Measurements from ENCODE around the gene SLC25A44.

The SLC25A44 gene

DNA sequence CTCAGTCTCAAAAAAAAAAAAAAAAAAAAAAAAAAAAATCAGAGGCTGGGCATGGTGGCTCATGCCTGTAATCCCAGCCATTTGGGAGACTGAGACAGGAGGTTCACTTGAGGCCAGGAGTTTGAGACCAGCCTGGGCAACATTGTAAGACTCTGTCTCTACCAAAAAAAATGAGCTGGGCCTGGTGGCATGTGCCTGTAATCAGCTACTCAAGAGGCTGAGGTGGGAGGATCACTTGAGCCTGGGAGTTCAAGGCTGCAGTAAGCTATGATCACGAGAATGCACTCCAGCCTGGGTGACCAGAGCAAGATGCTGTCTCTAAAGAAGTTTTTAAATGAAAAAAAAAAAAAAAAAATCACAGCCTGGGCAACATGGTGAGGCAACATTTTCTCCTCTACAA, 30.2 kb upstream of the SLC25A44 start:
- TF ChIP-seq, protein P1, sequence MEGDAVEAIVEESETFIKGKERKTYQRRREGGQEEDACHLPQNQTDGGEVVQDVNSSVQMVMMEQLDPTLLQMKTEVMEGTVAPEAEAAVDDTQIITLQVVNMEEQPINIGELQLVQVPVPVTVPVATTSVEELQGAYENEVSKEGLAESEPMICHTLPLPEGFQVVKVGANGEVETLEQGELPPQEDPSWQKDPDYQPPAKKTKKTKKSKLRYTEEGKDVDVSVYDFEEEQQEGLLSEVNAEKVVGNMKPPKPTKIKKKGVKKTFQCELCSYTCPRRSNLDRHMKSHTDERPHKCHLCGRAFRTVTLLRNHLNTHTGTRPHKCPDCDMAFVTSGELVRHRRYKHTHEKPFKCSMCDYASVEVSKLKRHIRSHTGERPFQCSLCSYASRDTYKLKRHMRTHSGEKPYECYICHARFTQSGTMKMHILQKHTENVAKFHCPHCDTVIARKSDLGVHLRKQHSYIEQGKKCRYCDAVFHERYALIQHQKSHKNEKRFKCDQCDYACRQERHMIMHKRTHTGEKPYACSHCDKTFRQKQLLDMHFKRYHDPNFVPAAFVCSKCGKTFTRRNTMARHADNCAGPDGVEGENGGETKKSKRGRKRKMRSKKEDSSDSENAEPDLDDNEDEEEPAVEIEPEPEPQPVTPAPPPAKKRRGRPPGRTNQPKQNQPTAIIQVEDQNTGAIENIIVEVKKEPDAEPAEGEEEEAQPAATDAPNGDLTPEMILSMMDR (IDR thresholded peaks at IDR 0.05; ENCODE audit: low read depth, low read length, poor library complexity, severe bottlenecking) = no peak
- TF ChIP-seq EZH2phosphoT487 (IDR thresholded peaks at IDR 0.05; ENCODE audit: borderline replicate concordance, low read length) = no peak
- no peak overlapping the region for H3K27ac ChIP-seq (ENCODE audit: low read depth, low read length)
- H3K9me2 ChIP-seq (replicated peaks; ENCODE audit: control insufficient read depth, low read length) = no peaks in the 10 kb centered on the region
- H3K36me3 ChIP-seq (ENCODE audit: control insufficient read depth, low read length) = peaks cover 38% of the 10 kb centered on the region
- no peaks in the 10 kb centered on the region for H4K20me1 ChIP-seq (ENCODE audit: control insufficient read depth, insufficient read depth, low read depth, low read length)
- H3K4me3 ChIP-seq (ENCODE audit: low read length) = no peak overlapping the region
- H3K4me1 ChIP-seq (ENCODE audit: control insufficient read depth, low read length) = peaks cover 12% of the 10 kb centered on the region
- H3K79me2 ChIP-seq (ENCODE audit: control insufficient read depth, low read length) = no peaks in the 10 kb centered on the region
- no peak overlapping the region for H3K4me2 ChIP-seq (ENCODE audit: low read length)
- no peaks in the 10 kb centered on the region for H3K27me3 ChIP-seq (ENCODE audit: control insufficient read depth, low read length)
- H3F3A ChIP-seq (ENCODE audit: control insufficient read depth, insufficient read depth) = no peaks in the 10 kb centered on the region
- no peaks in the 10 kb centered on the region for H3K9me3 ChIP-seq (ENCODE audit: control insufficient read depth, insufficient read depth, low read length)

DNA sequence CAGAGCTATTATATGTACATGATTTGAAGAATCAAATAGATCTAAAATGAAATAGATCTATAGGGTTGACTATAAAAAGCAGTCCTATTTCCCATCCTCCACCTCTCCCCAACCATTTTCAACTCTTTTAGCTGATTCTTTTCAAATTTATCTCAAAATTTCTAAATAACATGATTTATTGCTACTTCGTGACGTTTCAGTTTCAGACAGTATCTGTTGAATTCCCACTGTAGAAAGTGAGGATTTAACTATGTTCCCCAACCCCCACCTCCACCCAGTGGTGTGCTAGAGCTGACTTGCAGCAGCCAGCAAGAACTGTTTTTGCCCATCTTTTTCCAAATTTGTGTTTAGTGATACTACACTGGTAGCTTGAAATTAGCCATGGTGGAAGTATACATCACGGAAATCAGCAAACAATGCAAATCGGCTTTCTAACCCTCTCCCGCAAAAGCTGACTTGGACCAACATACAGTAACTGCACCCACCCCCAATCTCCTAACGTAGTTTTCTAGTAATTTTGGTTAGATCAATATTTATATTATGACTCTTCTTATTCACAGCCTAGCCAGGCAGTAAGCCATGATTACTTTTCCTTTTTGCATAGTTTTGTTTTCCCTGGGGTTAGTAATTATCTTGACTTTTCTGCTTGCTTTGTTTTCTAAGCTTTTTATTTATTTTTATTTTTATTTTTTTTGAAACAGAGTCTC, 29.6 kb upstream of the SLC25A44 start:
- H3K27me3 ChIP-seq (ENCODE audit: control insufficient read depth, low read length) = no peaks in the 10 kb centered on the region
- no peak overlapping the region for H3K27ac ChIP-seq (ENCODE audit: low read depth, low read length)
- H3K36me3 ChIP-seq (ENCODE audit: control insufficient read depth, low read length) = peaks cover 36% of the 10 kb centered on the region
- no peak overlapping the region for H3K4me2 ChIP-seq (ENCODE audit: low read length)
- H3K79me2 ChIP-seq (ENCODE audit: control insufficient read depth, low read length) = no peaks in the 10 kb centered on the region
- no peaks in the 10 kb centered on the region for H3F3A ChIP-seq (ENCODE audit: control insufficient read depth, insufficient read depth)
- no peaks in the 10 kb centered on the region for H4K20me1 ChIP-seq (ENCODE audit: control insufficient read depth, insufficient read depth, low read depth, low read length)
- TF ChIP-seq, protein P1 (IDR thresholded peaks at IDR 0.05; ENCODE audit: low read depth, low read length, poor library complexity, severe bottlenecking) = no peak
- TF ChIP-seq EZH2phosphoT487 (IDR thresholded peaks at IDR 0.05; ENCODE audit: borderline replicate concordance, low read length) = no peak
- no peaks in the 10 kb centered on the region for H3K9me3 ChIP-seq (ENCODE audit: control insufficient read depth, insufficient read depth, low read length)
- H3K4me3 ChIP-seq (ENCODE audit: low read length) = no peak overlapping the region
- peaks cover 10% of the 10 kb centered on the region for H3K4me1 ChIP-seq (ENCODE audit: control insufficient read depth, low read length)
- H3K9me2 ChIP-seq (replicated peaks; ENCODE audit: control insufficient read depth, low read length) = no peaks in the 10 kb centered on the region

DNA sequence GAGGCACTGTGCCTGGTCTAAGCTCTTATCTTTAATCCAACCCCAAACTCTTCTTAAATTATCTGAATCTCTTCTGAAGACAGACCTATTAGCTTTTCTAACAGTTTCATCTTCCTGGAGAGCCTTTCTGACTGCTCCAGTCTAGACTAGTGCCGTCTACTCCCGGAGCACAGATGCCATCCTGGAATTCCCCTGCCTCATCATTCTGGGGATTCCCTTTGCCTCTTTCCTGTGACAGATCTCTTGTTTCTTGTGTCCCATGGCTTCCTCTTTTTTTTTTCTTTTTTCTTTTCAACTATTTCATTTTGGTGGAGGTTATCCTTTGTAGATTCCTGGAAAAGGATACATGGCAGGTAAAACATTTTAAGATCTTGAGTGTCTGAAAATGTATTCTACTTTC, 28.8 kb upstream of the SLC25A44 start:
- H4K20me1 ChIP-seq (ENCODE audit: control insufficient read depth, insufficient read depth, low read depth, low read length) = no peaks in the 10 kb centered on the region
- no peak overlapping the region for H3K4me2 ChIP-seq (ENCODE audit: low read length)
- H3F3A ChIP-seq (ENCODE audit: control insufficient read depth, insufficient read depth) = no peaks in the 10 kb centered on the region
- H3K27me3 ChIP-seq (ENCODE audit: control insufficient read depth, low read length) = no peaks in the 10 kb centered on the region
- no peaks in the 10 kb centered on the region for H3K9me2 ChIP-seq (replicated peaks; ENCODE audit: control insufficient read depth, low read length)
- H3K4me1 ChIP-seq (ENCODE audit: control insufficient read depth, low read length) = peaks cover 10% of the 10 kb centered on the region
- H3K79me2 ChIP-seq (ENCODE audit: control insufficient read depth, low read length) = no peaks in the 10 kb centered on the region
- no peak overlapping the region for H3K4me3 ChIP-seq (ENCODE audit: low read length)
- H3K36me3 ChIP-seq (ENCODE audit: control insufficient read depth, low read length) = peaks cover 32% of the 10 kb centered on the region
- no peak overlapping the region for H3K27ac ChIP-seq (ENCODE audit: low read depth, low read length)
- TF ChIP-seq, protein P1 (IDR thresholded peaks at IDR 0.05; ENCODE audit: low read depth, low read length, poor library complexity, severe bottlenecking) = no peak
- TF ChIP-seq EZH2phosphoT487 (IDR thresholded peaks at IDR 0.05; ENCODE audit: borderline replicate concordance, low read length) = no peak
- no peaks in the 10 kb centered on the region for H3K9me3 ChIP-seq (ENCODE audit: control insufficient read depth, insufficient read depth, low read length)

Measured in DOHH2 (cell line).